Esophagus squamous epithelium (tissue), 5 donors: Measurements from ENCODE around the gene GPR62. TPM values are rescaled to one million over a fixed set of nuclear protein-coding genes. Genes with fewer than 3 reads are reported as not detected.
A peak's percentile ranks its signal among the peaks of the same experiment; 100 is the strongest.

Experiments used
- DNase-seq: peaks from one replicate; lab custom pipeline; 2025; lab: John Stamatoyannopoulos, UW
- H3K27ac ChIP-seq, 4 donors: fragments of 200-600 bp; sonication (generic); one replicate each; pipeline ENCODE4 v1.5.1; 2016 to 2019; ENCODE audit warnings: mild to moderate bottlenecking in 1 of 4
- H3K27me3 ChIP-seq, 4 donors: fragments of 200-600 bp; sonication (generic); 1 replicate in 3 of 4; 2 replicates in 1 of 4; pipeline versions ENCODE4 v1.5.1 to v1.6.0; 2017 to 2021; ENCODE audit warnings: antibody characterized with exemption in 1 of 4
- H3K36me3 ChIP-seq, 3 donors: fragments of 200-600 bp; sonication (generic); one replicate each; pipeline ENCODE4 v1.5.1; 2016 to 2019
- H3K4me1 ChIP-seq, 3 donors: fragments of 200-600 bp; sonication (generic); one replicate each; pipeline ENCODE4 v1.5.1; 2017 to 2019
- H3K4me3 ChIP-seq, 4 donors: fragments of 200-600 bp; sonication (generic); 1 replicate in 3 of 4; 2 replicates in 1 of 4; pipeline ENCODE4 v1.5.1; 2016 to 2019; ENCODE audit warnings: mild to moderate bottlenecking in 2 of 4, moderate library complexity in 1 of 4
- H3K9me3 ChIP-seq, 3 donors: fragments of 200-600 bp; sonication (generic); one replicate each; pipeline ENCODE4 v1.5.1; 2016 to 2019
- POLR2A ChIP-seq, 4 donors: fragments of 450-650 bp; IDR thresholded peaks; one replicate each; pipeline ENCODE4 v1.6.1; 2017; ENCODE audit warnings: antibody characterized with exemption in 4 of 4, mild to moderate bottlenecking in 4 of 4, moderate library complexity in 3 of 4
- WGBS, 2 donors: methylation state at CpG; one replicate each; pipeline ENCODE4 v1.1.5; 2018; 5-methylcytosine and 5-hydroxymethylcytosine counted together
- intact Hi-C: fragments of 100-400 bp; cut with DNase I; formaldehyde crosslinking; loops from one replicate; pipeline ENCODE4 v1.15.0; 2022
- total RNA-seq, 4 donors: library from RNA; depleted of rRNA; stranded (reverse); fragments of >200 nt; gene quantifications; one replicate each; pipeline ENCODE4 v1.1.0, GENCODE V29; 2016
- TF ChIP-seq, protein P1 (sequence below), 6 experiments: fragments of 450-650 bp in 4 of 6; fragments of 200-600 bp in 2 of 6; sonication (generic) in 2 of 6; IDR thresholded peaks; one replicate each; pipeline ENCODE4 v1.5.1; 2016 to 2019; ENCODE audit warnings: antibody characterized with exemption in 6 of 6, mild to moderate bottlenecking in 4 of 6, moderate library complexity in 4 of 6
- donor health status: DM: yes; HTN: yes; CAD: no.

GPR62 gene
- total RNA-seq, 4 donors from 2014 or later = 0.09 to 0.38 TPM; not detected in 2

DNA sequence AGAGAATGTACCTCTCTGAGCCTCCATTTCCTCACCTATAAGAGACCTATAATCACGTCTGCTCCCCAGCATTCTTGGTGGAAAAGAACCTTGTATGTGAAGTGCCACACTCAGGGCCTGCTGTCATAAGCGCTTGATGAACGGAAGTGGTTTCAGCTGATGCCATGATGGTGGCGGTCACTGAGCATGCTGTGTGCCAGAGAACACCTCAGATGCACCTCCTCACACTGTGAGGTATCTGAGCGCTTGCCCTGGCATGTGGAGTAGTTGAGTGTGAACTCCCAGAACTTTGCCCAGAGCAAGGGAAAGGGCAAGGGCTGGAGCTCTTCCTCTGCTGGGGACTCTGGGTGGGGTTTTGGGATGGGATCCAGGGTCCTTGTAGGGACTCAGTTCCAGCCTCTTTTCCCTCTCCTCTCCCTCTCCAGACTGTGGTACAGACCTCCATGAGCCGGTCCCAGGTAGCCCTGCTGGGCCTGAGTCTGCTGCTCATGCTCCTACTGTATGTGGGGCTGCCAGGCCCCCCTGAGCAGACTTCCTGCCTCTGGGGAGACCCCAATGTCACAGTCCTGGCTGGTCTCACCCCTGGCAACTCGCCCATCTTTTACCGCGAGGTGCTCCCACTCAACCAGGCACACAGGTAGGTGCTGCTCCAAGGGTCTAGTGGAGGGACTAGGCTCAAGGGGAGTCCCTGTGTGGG, 22.4 kb downstream of the GPR62 start:
- Histone ChIP-seq H3K4me3 (no peak overlapping the region), H3K27me3 (no peaks in the 10 kb centered on the region), H3K36me3 (no peaks in the 10 kb centered on the region), H3K4me1 (peaks cover 26 to 71% (median 39%) of the 10 kb centered on the region in 3 donors), H3K9me3 (no peaks in the 10 kb centered on the region), H3K27ac (peak overlapping the region; percentile 13 to 96 (median 76))
- no peak for DNase-seq
- 40 to 60% methylated on average over 1 to 6 of the region's 9 CpGs for WGBS, 2 donors
- intact Hi-C loops = no loop called here
- TF ChIP-seq, protein P1, sequence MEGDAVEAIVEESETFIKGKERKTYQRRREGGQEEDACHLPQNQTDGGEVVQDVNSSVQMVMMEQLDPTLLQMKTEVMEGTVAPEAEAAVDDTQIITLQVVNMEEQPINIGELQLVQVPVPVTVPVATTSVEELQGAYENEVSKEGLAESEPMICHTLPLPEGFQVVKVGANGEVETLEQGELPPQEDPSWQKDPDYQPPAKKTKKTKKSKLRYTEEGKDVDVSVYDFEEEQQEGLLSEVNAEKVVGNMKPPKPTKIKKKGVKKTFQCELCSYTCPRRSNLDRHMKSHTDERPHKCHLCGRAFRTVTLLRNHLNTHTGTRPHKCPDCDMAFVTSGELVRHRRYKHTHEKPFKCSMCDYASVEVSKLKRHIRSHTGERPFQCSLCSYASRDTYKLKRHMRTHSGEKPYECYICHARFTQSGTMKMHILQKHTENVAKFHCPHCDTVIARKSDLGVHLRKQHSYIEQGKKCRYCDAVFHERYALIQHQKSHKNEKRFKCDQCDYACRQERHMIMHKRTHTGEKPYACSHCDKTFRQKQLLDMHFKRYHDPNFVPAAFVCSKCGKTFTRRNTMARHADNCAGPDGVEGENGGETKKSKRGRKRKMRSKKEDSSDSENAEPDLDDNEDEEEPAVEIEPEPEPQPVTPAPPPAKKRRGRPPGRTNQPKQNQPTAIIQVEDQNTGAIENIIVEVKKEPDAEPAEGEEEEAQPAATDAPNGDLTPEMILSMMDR (IDR thresholded peaks at IDR 0.05) = no peak
- no peak for TF ChIP-seq POLR2A (IDR thresholded peaks at IDR 0.05)

DNA sequence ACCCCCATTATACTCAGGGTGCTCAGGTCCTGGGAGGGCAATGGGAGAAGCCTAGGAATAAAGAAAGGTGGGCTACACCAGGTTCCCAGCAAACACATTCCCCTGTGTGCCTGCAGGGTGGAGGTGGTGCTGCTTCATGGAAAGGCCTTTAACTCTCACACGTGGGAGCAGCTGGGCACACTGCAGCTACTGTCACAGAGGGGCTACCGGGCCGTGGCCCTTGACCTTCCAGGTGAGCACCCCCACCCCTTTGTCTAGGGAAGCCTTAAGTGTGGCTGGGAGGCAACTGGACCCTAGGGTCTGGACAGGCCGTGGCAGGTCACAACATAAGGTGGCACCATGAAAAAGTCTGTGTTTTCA, 22.9 kb downstream of the GPR62 start:
- TF ChIP-seq POLR2A (IDR thresholded peaks at IDR 0.05) = no peak
- TF ChIP-seq, protein P1 (IDR thresholded peaks at IDR 0.05) = no peak
- peaks cover 31 to 71% (median 35%) of the 10 kb centered on the region in 3 donors for H3K4me1 ChIP-seq
- H3K9me3 ChIP-seq = no peaks in the 10 kb centered on the region
- WGBS, 2 donors = 92% methylated on average over 1 of the region's 4 CpGs; no CpG with 5 or more reads in 1 of the 2 donors
- intact Hi-C loops = no loop called here
- no peaks in the 10 kb centered on the region for H3K36me3 ChIP-seq
- no peak for DNase-seq
- H3K27ac ChIP-seq = peak overlapping the region in 3 of 4 donors; percentile 11 to 96 (median 95)
- H3K27me3 ChIP-seq = no peaks in the 10 kb centered on the region
- no peak overlapping the region for H3K4me3 ChIP-seq

DNA sequence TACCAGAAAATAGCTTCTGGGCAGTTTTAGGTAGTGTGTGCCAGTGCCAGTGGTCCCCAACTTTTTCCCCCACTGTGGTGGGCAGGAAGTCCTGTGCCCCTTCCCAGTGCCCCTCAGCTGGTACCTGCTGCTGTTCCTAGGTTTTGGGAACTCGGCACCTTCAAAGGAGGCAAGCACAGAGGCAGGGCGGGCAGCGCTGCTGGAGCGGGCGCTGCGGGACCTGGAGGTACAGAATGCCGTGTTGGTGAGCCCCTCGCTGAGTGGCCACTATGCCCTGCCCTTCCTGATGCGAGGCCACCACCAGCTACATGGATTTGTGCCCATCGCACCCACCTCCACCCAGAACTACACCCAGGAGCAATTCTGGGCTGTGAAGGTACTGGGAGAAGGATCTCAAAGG, 25.1 kb downstream of the GPR62 start:
- Histone ChIP-seq H3K36me3 (no peaks in the 10 kb centered on the region), H3K9me3 (no peaks in the 10 kb centered on the region), H3K27me3 (no peaks in the 10 kb centered on the region), H3K27ac (no peak overlapping the region), H3K4me1 (peaks cover 31 to 65% (median 31%) of the 10 kb centered on the region in 3 donors), H3K4me3 (no peak overlapping the region)
- WGBS, 2 donors = 80 to 98% methylated on average over 2 to 6 of the region's 10 CpGs
- TF ChIP-seq, protein P1 (IDR thresholded peaks at IDR 0.05) = no peak
- no peak for TF ChIP-seq POLR2A (IDR thresholded peaks at IDR 0.05)
- intact Hi-C loops = no loop called here
- no peak for DNase-seq

DNA sequence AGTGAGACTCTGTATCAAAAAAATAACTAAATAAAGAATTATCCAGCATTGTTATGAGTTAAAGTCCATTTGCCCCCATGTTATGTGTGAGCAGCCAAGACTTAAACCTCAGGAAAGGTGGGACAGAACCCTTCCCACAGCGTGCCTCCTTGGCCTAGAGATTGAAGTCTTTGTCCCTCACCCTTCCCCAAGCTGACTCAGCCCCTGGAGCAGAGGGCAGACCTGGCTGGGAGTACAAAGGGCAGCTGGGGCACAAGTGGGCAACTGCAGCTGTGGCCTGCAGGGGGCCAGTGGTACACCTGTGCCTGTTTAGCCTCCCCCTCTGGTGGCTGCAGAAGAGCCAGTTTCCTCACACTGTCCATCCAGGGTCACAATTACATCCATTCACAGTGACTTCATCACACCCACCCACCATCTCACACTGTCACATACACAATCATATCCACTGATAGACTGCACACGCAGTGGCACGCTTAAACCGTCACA, 27.2 kb downstream of the GPR62 start:
- intact Hi-C loops = no loop called here
- WGBS, 2 donors = 0 to 4% methylated on average over 4 of the region's 4 CpGs

More for the DNA sequence above, 27.2 kb downstream of the GPR62 start:
- Histone ChIP-seq H3K9me3 (no peaks in the 10 kb centered on the region), H3K27ac (peak overlapping the region; percentile 85 to 98 (median 94)), H3K4me1 (peaks cover 20 to 46% (median 22%) of the 10 kb centered on the region in 3 donors), H3K27me3 (no peaks in the 10 kb centered on the region), H3K4me3 (peak overlapping the region; percentile 32 to 73 (median 63)), H3K36me3 (no peaks in the 10 kb centered on the region)
- no peak for DNase-seq
- no peak for TF ChIP-seq POLR2A (IDR thresholded peaks at IDR 0.05)
- TF ChIP-seq, protein P1 (IDR thresholded peaks at IDR 0.05) = peak; percentile 16 to 53 (median 25)
